DMS53 (cell line): ENCODE measurements around the gene NTSR2.
A peak's percentile ranks its signal among the peaks of the same experiment; 100 is the strongest.

Source experiments
- DNase-seq: peaks from one replicate; lab custom pipeline; 2025; lab: John Stamatoyannopoulos, UW

The NTSR2 gene

DNA sequence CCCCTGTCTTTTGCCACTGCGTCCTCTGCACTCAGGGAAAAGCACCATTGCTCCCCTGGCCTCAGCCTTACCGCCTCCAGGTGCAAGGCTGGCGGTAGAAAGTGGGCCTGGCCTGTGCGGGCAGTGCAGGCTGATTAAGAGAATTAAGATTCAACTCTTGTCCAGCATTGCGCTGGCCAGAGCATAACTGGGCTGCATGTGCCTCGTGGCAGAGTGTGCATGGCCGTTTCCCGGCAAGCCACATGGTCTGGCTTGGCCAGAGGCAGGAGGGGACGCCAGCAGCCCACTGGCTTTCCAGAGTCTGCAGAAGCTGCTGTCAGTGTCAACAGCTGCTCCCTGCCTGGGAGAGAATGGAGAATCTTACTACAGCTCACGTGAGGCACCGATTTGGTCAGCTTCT lies 12.3 kb downstream of the NTSR2 start:
- no peak for DNase-seq

DNA sequence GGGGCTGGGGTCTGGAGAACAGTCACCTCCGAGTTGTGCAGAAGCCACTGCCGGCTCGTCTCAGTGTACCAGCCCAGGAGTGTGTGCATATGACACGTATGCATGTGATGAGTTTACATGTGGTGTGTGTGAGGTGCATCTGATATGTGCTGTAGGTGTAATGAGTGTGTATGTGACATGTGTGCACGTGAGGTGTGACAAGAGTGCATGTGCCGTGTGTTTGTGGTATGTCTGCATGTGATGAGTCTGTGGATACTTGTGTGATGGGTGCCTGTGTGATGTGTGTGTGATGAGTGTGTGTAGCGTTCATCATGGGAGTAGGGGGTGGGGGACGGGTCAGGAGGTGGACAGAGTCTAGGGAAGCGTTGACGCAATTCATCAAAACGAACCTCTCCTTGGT lies 12.8 kb downstream of the NTSR2 start:
- no peak for DNase-seq

DNA sequence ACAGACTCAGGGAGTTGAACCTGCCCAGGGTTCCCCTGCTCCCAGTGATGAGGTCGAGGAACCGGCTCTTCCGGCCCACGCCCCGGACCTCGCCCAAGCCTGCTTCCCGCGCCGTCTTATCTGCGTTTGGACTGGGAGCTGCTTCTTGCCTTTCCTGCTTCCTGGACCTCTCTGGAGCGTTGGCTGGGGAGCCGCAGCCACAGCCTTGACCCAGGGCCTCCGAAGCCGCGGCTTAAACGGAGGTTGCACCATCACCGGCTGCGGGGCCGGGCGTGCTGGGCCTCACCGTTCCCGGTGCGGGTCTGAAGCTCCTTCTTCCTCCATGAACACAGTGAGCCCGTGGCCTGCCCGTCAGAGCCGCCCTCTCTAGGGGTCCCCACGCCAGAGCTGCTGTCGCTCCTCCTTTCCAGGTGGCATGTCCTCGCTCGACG lies 13.3 kb downstream of the NTSR2 start:
- DNase-seq: no peak

DNA sequence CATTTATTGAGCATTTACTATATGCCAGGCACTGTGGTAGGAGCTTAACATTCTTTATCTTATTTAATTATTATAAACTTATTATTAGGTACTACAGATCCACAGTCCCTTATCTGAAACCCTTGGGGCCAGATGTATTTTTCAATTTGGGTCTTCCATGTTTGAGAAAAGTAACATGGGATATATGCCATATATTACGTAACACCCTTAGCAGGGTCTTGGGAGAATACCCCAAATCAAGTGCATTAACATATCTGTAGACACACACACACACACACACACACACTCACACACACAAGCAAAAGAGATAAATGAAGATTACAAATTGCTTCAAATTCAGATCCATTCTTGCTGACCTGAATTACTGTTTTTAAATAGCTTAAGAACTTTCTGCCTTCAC lies 13.7 kb downstream of the NTSR2 start:
- no peak for DNase-seq

DNA sequence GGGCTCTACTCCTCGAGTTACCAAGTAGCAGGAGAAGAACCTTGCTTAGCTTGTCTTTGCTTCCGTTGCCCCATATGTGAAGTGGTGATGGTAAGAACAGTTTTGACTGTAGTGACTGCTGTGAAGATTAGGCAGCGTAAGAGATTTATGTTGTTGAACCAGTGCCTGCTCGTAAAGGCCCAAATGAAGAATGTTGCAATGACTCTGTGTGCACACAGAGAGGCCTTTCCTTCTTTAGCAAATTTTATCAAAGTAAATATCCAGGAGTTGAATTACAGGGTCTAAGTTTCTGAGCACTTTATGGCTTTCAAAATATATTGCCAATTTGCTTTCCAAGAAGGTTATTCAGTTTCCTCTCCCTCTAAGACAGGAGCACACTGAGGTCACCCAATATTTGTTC lies 14.5 kb downstream of the NTSR2 start:
- no peak for DNase-seq

DNA sequence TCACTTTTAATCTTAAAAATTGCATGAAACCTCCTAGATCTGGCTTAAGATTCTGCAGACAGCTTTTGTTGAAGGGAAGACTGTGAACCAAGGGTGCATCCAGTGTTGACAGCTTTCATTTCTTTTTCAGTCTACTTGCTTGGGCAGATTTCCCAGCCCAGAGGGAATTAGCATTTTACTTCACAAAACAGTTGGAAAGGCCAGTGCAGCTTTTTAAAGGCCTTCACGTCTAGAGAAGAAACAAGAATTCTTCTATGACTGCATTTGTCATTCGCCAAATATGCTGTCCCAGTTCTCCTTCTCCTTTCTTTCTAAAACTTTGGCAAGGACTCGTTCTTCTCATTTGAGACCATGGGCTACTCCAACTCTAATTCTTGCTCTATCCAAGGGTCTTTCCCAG lies 17.4 kb downstream of the NTSR2 start:
- DNase-seq: no peak

DNA sequence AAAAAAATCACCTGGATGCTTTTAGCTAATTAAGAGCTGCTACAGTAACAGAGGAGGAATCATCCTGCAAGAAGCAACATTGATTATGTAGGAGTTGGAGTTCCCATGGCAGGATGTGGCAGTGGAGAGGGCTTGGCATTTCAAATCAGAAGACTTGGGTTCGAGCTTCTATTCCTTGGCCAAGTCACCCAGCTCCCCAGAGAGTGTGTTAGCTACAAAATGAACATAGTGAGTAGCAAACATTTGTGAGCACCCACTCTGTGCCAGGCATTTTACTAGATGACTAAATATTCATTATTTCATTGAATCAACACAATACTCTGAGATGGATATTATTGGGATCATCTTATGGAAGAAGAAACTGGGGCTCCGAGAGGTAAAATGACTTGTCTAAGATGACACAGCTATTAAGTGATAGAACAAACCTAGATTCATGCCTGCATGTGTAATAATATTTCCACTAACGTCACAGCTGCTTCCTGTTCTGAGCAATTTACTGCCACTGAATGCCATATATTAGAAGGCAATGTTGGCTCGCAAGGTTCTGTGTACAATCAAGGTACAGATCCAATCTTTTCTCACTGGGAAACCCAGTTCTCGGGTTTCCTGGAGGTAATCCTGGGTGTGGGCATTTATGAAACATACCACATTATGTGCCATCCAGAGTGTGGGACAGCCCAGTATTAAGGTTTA lies 18.0 kb downstream of the NTSR2 start:
- no peak for DNase-seq

DNA sequence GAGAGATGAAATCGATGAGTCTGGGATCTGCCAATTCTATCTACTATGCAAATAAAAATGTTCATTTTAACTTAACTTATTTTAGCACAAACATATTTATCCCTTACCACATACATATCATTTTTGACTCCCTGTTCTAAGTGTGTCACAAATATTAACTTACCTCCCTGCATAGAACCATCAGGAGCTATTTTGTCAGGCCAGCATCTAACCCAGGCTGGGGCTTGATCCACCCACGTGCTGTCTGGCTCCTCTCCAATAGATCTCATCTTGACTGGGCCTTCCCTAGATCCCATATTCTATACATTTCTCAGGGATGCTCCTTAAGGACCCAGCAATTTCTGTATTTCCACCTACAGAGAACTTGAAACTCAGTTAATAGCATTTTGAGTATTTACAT lies 20.9 kb downstream of the NTSR2 start:
- no peak for DNase-seq

DNA sequence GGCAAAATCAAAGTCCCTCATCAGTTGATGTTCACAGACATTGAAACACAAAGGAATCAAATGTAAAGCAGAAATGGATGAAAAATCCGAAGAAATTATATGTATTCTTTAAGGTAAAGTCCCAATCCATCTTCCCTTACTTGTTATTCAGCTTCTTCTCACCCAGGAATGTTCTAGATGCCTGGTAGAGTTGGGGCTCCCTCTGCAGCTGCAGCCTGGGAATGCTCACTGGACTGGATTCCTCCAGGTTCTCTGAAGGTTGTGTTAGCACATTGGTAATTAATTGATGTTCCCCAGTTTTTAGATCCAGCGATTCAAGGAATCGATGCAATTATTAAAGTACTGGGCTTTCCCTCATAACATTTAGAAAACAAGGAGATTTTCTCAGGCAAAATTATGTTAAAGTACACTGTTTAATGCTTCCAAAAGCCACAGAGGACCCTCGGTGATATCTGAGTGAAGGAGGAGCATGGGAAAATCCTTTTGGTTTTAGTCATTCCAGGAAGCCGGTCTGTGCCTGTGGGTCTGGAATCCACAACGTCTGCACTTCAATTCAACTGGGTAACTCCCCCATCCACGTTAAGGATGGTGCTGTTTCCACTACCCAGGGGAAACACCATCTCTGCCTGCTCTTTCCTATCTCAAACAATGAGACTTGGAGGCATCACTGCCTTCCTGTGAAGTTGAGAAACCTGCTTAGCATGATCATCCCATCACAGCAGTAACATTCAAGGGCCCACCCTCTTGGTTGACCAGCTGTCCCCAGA lies 22.0 kb downstream of the NTSR2 start:
- peak; percentile 39 for DNase-seq

DNA sequence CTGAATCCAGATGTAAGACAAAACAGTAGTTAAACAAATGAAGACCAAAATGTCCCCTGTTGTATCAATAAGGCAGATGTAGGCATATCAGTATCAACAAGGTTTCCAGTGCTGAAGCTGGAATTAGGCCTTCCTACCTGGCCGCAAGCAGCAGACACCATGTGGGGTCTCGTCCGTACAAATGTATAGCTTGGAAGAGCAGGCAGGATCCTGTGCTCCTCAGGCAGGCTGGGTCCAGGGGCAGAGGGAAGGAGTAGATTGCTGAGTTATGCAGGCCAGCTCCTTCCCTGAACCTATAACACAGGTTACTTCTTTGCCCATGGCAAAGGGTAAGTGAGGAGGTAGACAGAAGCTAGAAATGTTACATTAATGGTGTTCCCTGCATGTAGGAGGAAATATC lies 23.5 kb downstream of the NTSR2 start:
- DNase-seq: no peak

DNA sequence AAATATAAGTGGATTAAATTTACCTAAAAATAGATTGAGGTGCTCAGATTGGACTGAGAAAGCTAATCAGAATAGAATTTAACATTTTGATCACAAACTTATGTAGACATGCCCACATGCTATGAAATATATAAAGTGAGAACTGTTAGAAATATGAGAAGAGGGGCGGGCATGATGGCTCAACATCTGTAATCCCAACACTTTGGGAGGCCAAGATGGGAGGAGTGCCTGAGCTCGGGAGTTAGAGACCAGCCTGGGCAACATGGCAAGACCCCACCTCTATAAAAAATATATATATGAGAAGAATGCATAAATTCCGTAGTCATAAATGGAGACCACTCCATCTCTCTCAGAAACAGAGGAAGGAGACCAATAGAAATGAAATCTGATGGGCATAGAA lies 25.7 kb downstream of the NTSR2 start:
- DNase-seq: no peak

DNA sequence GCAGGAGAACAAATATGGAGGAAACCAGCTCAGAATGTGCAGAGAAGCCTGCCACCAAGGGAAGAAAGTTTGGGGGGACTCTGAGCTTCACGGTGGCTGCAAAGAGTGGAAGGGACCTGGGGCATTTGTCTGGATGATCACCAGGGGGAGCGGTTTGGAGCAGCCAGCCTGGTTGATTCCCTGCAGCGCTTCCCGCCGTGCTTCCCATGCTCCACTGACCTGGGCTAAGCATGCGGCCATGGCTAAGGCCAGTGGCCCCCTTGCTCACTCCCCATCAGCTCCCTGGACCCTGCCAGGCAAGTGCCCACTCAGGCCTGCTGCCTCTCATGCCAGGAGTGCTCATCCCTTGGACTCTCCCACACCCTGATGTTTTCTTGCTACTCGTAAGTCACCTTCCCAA lies 27.0 kb downstream of the NTSR2 start:
- no peak for DNase-seq

DNA sequence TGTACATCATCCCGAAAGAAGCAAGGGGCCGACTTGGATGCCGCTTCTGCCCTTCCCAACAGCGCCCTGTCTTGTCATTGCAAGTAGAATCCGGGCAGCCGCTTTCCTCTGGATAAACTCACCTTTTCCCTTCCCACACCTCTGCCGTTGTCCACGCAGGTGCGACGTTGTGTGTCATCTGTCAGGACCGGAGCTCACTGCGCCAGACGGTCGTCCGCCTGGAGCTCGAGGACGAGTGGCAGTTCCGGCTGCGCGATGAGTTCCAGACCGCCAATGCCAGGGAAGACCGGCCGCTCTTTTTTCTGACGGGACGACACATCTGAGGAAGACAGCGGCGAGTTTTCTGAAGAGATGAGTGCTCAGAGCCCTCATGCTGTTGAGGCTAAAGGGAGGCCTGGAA lies 29.9 kb downstream of the NTSR2 start:
- DNase-seq: no peak

DNA sequence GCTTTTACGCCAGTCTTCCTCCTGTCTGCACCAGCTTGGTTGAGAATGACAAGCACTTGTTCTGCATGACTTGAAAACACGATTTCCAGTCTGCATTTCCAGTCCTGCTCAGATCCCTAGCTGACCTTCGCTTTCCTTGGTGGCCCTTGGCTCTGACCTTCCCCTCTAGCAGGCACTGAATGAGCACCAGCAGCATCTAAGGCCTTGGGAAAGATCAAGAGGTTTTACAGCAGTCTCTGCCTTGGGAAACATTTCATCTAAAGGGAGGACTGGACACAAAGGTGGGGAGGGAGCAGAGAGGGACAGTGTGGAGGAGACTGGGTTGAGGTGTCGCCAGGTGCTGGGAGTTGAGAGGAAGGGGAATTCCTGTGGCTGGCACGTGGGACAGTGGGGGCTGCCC lies 30.5 kb downstream of the NTSR2 start:
- DNase-seq: no peak

DNA sequence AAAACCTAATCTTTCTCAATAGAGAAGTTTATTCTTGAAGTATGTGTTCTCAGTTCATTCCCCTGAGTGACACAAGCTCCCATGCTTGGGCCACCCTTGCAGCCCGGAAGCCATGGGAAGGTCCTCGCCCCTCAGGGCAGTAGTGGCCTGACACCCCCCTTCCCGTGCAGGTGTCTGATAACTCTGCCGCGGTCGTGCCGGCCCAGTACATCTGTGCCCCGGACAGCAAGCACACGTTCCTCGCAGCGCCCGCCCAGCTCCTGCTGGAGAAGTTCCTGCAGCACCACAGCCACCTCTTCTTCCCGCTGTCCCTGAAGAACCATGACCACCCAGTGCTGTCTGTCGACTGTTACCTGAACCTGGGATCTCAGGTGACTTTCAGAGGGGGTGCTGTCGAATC lies 32.4 kb downstream of the NTSR2 start:
- DNase-seq: no peak

DNA sequence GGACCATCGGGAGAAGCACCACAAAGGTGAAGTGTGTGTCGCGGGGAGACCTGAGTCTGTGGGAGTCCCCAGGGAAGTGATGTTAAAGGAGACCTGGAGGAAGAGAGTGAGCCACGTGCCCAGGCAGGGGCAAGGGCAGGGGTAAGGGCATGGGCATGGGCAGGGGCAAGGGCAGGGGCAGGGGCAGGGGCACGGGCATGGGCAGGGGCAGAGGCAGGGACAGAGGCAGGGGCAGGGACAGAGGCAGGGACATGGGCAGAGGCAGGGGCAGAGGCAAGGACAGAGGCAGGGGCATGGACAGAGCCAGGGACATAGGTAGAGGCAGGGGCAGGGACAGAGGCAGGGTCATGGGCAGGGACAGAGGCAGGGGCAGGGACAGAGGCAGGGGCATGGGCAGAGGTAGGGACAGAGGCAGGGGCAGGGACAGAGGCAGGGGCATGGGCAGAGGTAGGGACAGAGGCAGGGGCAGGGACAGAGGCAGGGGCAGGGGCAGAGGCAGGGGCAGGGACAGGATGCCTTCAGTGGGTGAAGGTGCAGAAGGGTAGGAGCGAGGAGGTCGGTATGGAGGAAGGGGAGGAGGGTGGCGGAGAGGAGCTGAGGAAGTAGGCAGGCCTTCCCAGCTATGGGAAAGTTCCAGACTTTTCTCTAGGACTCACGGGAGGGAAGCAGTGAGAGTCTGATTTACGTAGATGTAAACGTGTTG lies 33.3 kb downstream of the NTSR2 start:
- DNase-seq: no peak

DNA sequence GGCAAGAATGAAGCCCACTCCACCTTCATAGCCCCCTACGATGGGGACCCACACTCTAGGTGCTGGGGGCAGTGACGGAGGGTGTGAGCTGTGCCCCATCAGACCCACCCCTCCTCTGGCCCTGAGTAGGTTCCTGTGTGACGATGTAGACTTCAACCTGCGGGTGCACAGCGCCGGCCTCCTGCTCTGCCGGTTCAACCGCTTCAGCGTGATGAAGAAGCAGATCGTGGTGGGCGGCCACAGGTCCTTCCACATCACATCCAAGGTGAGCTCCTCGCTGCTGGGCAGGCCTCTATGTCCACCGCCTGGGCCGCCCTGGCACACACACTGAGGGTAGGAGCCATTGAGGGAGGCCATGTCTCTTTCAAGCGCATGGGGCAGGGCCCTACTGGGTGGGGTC lies 34.9 kb downstream of the NTSR2 start:
- no peak for DNase-seq

DNA sequence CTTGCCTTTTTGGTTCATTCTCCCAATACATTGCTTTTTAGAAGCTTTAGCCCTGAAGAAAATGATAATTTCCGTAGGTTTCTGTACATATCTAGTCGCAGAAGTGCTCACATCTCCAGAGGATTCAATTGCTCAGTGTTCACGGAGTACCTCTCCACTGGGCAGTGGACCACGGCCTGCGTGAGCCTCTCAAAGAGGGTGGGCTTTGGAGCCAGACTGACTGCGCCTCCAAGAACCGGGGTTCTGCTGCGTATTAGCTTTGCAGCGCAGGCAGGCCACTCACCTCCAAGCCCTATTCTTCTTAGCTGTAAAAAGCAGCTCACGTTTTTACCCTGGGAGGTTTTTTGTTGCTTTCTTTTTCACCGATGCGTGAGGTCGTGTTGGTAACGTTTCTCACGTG lies 35.4 kb downstream of the NTSR2 start:
- DNase-seq: no peak

DNA sequence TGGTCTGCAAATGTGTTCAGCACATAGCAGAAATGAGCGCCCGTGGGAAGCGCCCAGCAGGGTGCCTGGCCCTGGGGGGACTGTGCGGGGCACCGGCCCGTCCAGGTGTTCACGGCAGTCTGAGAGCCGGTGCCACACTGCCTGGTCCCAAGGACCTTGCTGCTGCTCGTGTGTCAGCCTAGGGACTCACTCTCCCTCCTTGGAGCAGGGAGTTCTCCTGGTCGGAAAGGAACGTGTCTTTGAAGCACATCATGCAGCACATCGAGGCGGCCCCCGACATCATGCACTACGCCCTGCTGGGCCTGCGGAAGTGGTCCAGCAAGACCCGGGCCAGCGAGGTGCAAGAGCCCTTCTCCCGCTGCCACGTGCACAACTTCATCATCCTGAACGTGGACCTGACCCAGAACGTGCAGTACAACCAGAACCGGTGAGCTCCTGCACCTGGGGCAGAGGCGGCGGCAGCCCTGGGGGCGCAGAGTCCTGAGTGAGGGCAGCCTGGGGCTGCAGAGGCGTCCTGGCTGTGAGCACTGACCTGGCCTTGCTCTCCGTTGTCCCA lies 36.0 kb downstream of the NTSR2 start:
- DNase-seq: no peak

DNA sequence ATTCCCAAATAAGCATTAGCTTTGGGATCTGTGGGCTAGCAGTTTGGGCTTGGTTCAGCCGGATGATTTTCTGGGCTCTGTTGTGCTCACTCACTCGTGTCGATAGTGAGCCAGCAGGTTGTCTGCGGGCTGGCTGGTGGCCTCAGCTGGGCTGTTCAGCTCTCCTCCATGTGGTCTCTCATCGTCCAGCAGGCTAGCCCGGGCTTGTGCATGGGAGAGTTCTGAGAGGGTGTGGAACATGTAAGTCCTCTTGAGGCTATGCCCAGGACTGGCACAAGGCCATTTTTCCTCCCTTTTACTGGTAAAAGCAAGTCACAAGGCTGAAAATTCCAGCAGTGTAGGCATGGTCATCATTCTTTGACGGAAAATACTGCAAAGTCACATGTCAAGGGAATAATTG lies 38.5 kb downstream of the NTSR2 start:
- no peak for DNase-seq

DNA sequence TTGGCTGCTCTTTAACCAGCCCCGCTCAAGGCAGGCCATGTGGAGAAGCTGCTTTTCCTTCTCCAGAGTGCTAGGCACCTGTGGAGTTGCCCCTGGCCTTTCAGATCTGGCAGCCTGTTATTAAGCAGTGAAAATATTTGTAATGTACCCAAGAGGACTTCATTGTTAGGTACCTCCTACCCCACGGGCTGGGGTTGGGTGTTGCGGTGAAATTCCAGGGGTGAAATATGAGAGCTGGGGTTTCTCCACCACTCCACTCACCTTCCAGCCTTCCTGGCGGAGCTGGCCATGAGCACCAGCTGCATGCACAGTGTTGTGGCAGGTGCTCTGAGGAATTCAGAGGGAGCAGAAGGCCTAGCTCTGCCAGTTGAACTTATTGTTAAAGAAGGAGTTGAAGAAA lies 39.1 kb downstream of the NTSR2 start:
- DNase-seq: no peak

DNA sequence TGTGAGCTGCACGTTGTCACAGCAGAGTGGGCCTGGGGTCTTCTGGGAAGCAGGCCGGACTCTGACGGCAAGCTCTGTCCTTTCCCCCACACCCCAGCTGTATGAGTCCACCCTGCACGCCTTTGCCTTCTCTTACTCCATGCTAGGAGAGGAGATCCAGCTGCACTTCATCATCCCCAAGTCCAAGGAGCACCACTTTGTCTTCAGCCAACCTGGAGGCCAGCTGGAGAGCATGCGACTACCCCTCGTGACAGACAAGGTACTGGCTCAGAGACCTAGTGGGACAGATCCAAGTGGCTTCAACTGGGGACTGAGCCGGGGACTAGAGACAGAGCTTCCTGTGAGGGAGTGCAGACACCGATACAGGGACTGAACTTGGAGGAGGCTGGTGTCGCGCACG lies 40.1 kb downstream of the NTSR2 start:
- no peak for DNase-seq

DNA sequence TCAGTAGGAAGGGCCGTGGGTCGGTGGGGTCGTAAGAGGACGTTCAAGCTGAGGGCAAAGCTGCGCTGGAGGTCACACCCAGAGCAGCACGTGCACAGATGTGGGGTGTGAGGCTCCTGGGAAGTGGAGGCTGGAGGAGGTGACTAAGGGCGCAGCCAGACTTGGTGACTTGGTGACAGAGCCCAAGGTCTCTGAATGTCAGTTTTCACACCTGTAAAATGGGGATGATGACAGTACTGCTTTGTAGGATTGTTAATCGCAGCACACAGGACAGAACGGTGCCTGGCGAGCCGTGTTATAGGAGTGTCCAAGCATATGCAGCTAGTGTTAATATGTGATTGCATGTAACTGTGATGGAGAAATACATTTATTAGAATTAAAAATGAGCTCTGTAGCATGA lies 40.8 kb downstream of the NTSR2 start:
- no peak for DNase-seq
